HepG2 (cell line): ENCODE measurements around the gene PCTP.

Experiments used
- CREM ChIP-seq, 2 experiments: sonication (generic) in 1 of 2; formaldehyde crosslinking in 1 of 2; IDR thresholded peaks; 2 replicates each; pipeline versions ENCODE4 v1.4.0 to v1.6.1; 2016 to 2020; ENCODE audit warnings: antibody characterized with exemption in 1 of 2, mild to moderate bottlenecking in 1 of 2, missing genetic modification reagents in 1 of 2
- ELK4 ChIP-seq: sonication (generic); formaldehyde crosslinking; IDR thresholded peaks from 2 replicates; pipeline ENCODE4 v1.9.0; 2021; ENCODE audit warnings: missing genetic modification reagents, borderline replicate concordance
- SUZ12 ChIP-seq: fragments of 150-350 bp; IDR thresholded peaks from 2 replicates; pipeline ENCODE4 v1.6.1; 2014; ENCODE audit warnings: low read depth, low read length
- ZBTB1 ChIP-seq: sonication (generic); formaldehyde crosslinking; IDR thresholded peaks from 2 replicates; pipeline ENCODE4 v1.4.0; 2020; ENCODE audit warnings: missing genetic modification reagents, borderline replicate concordance
- TF ChIP-seq, protein P1 (sequence below): sonication (generic); formaldehyde crosslinking; IDR thresholded peaks from 2 replicates; pipeline ENCODE4 v1.4.0; 2020; ENCODE audit warnings: missing genetic modification reagents, borderline replicate concordance

GRCh38 chr17:55728361-55728760 is 22.5 kb upstream of the PCTP start:
- TF ChIP-seq CREM (IDR thresholded peaks at IDR 0.05) = no peak
- TF ChIP-seq CREM (CRISPR knock-in tag; IDR thresholded peaks at IDR 0.05) = no peak
- TF ChIP-seq, protein P1, sequence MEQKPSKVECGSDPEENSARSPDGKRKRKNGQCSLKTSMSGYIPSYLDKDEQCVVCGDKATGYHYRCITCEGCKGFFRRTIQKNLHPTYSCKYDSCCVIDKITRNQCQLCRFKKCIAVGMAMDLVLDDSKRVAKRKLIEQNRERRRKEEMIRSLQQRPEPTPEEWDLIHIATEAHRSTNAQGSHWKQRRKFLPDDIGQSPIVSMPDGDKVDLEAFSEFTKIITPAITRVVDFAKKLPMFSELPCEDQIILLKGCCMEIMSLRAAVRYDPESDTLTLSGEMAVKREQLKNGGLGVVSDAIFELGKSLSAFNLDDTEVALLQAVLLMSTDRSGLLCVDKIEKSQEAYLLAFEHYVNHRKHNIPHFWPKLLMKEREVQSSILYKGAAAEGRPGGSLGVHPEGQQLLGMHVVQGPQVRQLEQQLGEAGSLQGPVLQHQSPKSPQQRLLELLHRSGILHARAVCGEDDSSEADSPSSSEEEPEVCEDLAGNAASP (CRISPR knock-in tag) = no peak
- TF ChIP-seq ZBTB1 (CRISPR knock-in tag) = no peak
- no peak for TF ChIP-seq ELK4 (CRISPR knock-in tag)
- no peak for TF ChIP-seq SUZ12
